Neuronal stem cell (in vitro differentiated cells): Measurements from ENCODE around the gene DPH6.

Experiments
- DNase-seq: peaks from one replicate; pipeline ENCODE4 v3.0.0-alpha.2; 2013; ENCODE audit warnings: low spot score
- H2AFZ ChIP-seq: one replicate; pipeline ENCODE4 v1.6.1; 2013; ENCODE audit warnings: mild to moderate bottlenecking, low read length, inconsistent platforms
- H2AK5ac ChIP-seq: 2 replicates; pipeline ENCODE4 v1.6.1; 2013; ENCODE audit warnings: low read depth, mild to moderate bottlenecking, inconsistent platforms, low read length, moderate library complexity, mixed read lengths
- H2BK120ac ChIP-seq: 2 replicates; pipeline ENCODE4 v1.6.1; 2013; ENCODE audit warnings: low read depth, mild to moderate bottlenecking, inconsistent platforms, low read length, moderate library complexity, mixed read lengths
- H2BK12ac ChIP-seq: one replicate; pipeline ENCODE4 v1.6.1; 2013; ENCODE audit warnings: low read length, inconsistent platforms
- H2BK15ac ChIP-seq: 2 replicates; pipeline ENCODE4 v1.6.1; 2013; ENCODE audit warnings: mild to moderate bottlenecking, low read length, inconsistent platforms, mixed read lengths
- H2BK5ac ChIP-seq: one replicate; pipeline ENCODE4 v1.6.1; 2013; ENCODE audit warnings: inconsistent platforms, mild to moderate bottlenecking, low read length, moderate library complexity
- H3K14ac ChIP-seq: one replicate; pipeline ENCODE4 v1.6.1; 2013; ENCODE audit warnings: low read length, inconsistent platforms
- H3K18ac ChIP-seq: 2 replicates; pipeline ENCODE4 v1.6.1; 2013; ENCODE audit warnings: low read length, inconsistent platforms
- H3K23ac ChIP-seq: 2 replicates; pipeline ENCODE4 v1.6.1; 2013; ENCODE audit warnings: low read depth, mild to moderate bottlenecking, mixed read lengths, low read length, inconsistent platforms; ENCODE audit not compliant: poor library complexity
- H3K27ac ChIP-seq: replicated peaks from 3 replicates; pipeline ENCODE4 v1.5.1; 2013; ENCODE audit warnings: low read length, inconsistent platforms
- H3K27me3 ChIP-seq, 3 experiments: 2 replicates each; pipeline ENCODE4 v1.6.1; 2013; ENCODE audit warnings: low read length in 3 of 3, mild to moderate bottlenecking in 2 of 3, inconsistent platforms in 1 of 3, low read depth in 1 of 3, mixed read lengths in 1 of 3, moderate library complexity in 1 of 3; ENCODE audit not compliant: control insufficient read depth in 3 of 3, insufficient read depth in 3 of 3
- H3K36me3 ChIP-seq, 2 donors: replicated peaks in 1 of 2; 2 replicates each; pipeline ENCODE4 v1.6.1; 2013; ENCODE audit warnings: low read length in 2 of 2; ENCODE audit not compliant: control insufficient read depth in 2 of 2, insufficient read depth in 2 of 2
- H3K4ac ChIP-seq: 2 replicates; pipeline ENCODE4 v1.6.1; 2013; ENCODE audit warnings: inconsistent platforms, mild to moderate bottlenecking, low read length, moderate library complexity
- H3K4me1 ChIP-seq, 2 donors: 1 replicate in 1 of 2; 2 replicates in 1 of 2; pipeline ENCODE4 v1.6.1; 2013; ENCODE audit warnings: low read length in 2 of 2, low read depth in 1 of 2; ENCODE audit not compliant: control insufficient read depth in 2 of 2, insufficient read depth in 1 of 2
- H3K4me2 ChIP-seq: one replicate; pipeline ENCODE4 v1.6.1; 2013; ENCODE audit warnings: mild to moderate bottlenecking, low read length, inconsistent platforms; ENCODE audit not compliant: insufficient read depth, poor library complexity, severe bottlenecking
- H3K4me3 ChIP-seq, 2 donors: 2 replicates each; pipeline ENCODE4 v1.5.1; 2013; ENCODE audit warnings: low read length in 2 of 2, mild to moderate bottlenecking in 2 of 2, inconsistent platforms in 1 of 2, moderate library complexity in 1 of 2
- H3K79me1 ChIP-seq: one replicate; pipeline ENCODE4 v1.6.1; 2013; ENCODE audit warnings: low read depth, mild to moderate bottlenecking, inconsistent platforms, low read length, moderate library complexity
- H3K9ac ChIP-seq: one replicate; pipeline ENCODE4 v1.6.1; 2013; ENCODE audit warnings: mild to moderate bottlenecking, low read depth, low read length, inconsistent platforms; ENCODE audit not compliant: poor library complexity
- H3K9me3 ChIP-seq, 2 donors: replicated peaks in 1 of 2; 2 replicates each; pipeline versions ENCODE3 to v1.6.1; 2013; ENCODE audit warnings: low read length in 2 of 2, mild to moderate bottlenecking in 2 of 2, inconsistent platforms in 1 of 2, low read depth in 1 of 2, mixed read lengths in 1 of 2, moderate library complexity in 1 of 2; ENCODE audit not compliant: control insufficient read depth in 2 of 2, insufficient read depth in 1 of 2
- H4K8ac ChIP-seq: one replicate; pipeline ENCODE4 v1.6.1; 2013; ENCODE audit warnings: low read depth, mild to moderate bottlenecking, inconsistent platforms, low read length, moderate library complexity
- H4K91ac ChIP-seq: one replicate; pipeline ENCODE4 v1.6.1; 2013; ENCODE audit warnings: low read length, low read depth, mild to moderate bottlenecking, inconsistent platforms; ENCODE audit not compliant: poor library complexity
- WGBS, 2 donors: extraction: QIAGEN DNeasy Blood & Tissue Kit; methylation state at CpG; one replicate each; pipeline ENCODE4 v1.1.7; 2013; ENCODE audit warnings: missing lambda C conversion rate in 2 of 2, mixed read lengths in 1 of 2; ENCODE audit not compliant: insufficient read length in 2 of 2, insufficient replicate concordance in 1 of 2; ENCODE audit errors: extremely low coverage in 2 of 2; 5-methylcytosine and 5-hydroxymethylcytosine counted together

DPH6 gene

DNA sequence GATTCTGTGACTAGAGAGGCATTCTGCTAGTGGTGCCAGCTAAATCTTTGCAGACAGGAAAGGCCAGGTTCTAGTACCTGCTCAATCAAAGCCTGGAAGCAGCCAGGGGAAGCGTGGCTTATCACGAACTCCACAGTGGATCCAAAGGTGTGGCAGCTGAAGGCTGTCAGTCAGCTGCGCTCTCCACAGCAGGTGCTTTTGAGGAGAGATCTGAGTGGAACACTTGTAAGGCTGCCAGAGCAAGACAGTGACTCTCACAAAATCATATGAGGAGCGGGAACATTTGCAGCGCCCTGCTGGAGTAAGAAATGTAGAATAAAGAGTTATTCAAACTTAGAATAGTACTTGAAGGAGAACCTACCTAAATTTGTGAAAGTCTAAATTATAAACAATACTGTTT is 5.0 kb upstream of the DPH6 start:
- Histone ChIP-seq H3K14ac (no peak overlapping the region), H2BK15ac (no peak overlapping the region), H3K4ac (no peak overlapping the region), H3K27ac (peak overlapping the region; percentile 77), H3K9me3 (peaks cover 0 to 3% of the 10 kb centered on the region in 2 donors), H2BK12ac (no peak overlapping the region), H3K4me3 (no peak overlapping the region), H3K27me3 (no peaks in the 10 kb centered on the region), H3K18ac (peak overlapping the region; percentile 3), H3K4me1 (peaks cover 9 to 14% of the 10 kb centered on the region in 2 donors), H3K79me1 (no peaks in the 10 kb centered on the region), H3K36me3 (no peaks in the 10 kb centered on the region), H3K4me2 (no peak overlapping the region), H3K23ac (no peak overlapping the region), H4K8ac (no peak overlapping the region), H2BK120ac (no peak overlapping the region), H3K9ac (no peak overlapping the region), H2AFZ (no peak overlapping the region), H2BK5ac (no peak overlapping the region), H2AK5ac (no peak overlapping the region), H4K91ac (no peak overlapping the region)
- no CpG with 5 or more reads among the region's 5 CpGs for WGBS, 2 donors
- DNase-seq = no peak

DNA sequence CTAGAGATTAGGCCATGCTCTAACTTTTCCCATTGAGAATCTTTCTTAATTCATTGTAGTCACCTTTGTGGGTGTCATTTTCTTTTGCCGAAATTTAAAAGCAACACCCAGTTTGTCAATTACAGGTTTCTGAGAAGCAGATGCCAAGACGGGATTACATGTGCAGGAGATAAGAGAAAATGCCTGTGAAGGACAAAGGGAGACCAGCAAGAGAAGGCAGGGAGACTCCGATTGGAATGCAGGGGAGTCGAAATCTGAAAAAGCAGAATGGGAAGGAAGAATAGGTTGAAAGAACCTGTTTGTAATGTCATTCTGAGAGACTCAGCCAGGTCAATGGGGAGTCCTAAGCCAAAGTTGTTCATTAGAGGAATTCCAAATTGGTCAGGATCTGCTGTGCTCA is 3.6 kb upstream of the DPH6 start:
- peak overlapping the region; percentile 77 for H3K27ac ChIP-seq
- no CpG with 5 or more reads among the region's 4 CpGs for WGBS, 2 donors
- no peaks in the 10 kb centered on the region for H3K27me3 ChIP-seq

DNA sequence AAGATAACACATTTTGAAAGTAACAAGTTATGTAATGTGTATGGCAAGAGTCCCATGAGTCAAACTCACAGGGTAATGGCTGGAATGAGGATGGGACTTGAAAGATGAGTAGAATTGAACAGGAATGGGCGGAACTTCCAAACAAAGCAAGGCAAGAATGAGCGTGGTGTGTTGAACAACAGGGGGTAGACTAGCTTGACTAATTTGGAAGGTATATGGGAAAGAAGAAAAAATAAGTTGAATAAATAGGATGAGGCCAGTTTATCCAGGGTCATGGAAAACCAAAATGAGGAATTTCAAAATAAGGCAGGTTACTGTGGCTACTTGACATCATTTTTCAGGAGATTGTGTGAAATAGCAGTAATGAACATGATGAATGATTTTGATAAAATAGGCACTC is 2.5 kb upstream of the DPH6 start:
- Histone ChIP-seq H3K4ac (no peak overlapping the region), H3K27ac (peak overlapping the region; percentile 77), H3K23ac (no peak overlapping the region), H2AK5ac (no peak overlapping the region), H2BK5ac (no peak overlapping the region), H3K27me3 (no peaks in the 10 kb centered on the region), H2BK120ac (no peak overlapping the region), H3K4me3 (peak overlapping the region in 1 of 2 donors; percentile 13), H3K4me1 (peaks cover 9 to 14% of the 10 kb centered on the region in 2 donors), H2BK12ac (no peak overlapping the region), H3K79me1 (no peaks in the 10 kb centered on the region), H4K8ac (no peak overlapping the region), H2BK15ac (no peak overlapping the region), H3K9me3 (peaks cover 0 to 3% of the 10 kb centered on the region in 2 donors), H2AFZ (peak overlapping the region; percentile 78), H4K91ac (no peak overlapping the region), H3K14ac (no peak overlapping the region), H3K36me3 (no peaks in the 10 kb centered on the region), H3K4me2 (no peak overlapping the region), H3K9ac (no peak overlapping the region), H3K18ac (no peak overlapping the region)
- DNase-seq = peak; percentile 64
- WGBS, 2 donors = no CpG with 5 or more reads among the region's 2 CpGs

More for the DNA sequence above, 3.6 kb upstream of the DPH6 start:
- Histone ChIP-seq H3K4ac (no peak overlapping the region), H4K8ac (no peak overlapping the region), H3K36me3 (no peaks in the 10 kb centered on the region), H3K79me1 (no peaks in the 10 kb centered on the region), H3K4me3 (no peak overlapping the region), H2BK15ac (no peak overlapping the region), H2AFZ (peak overlapping the region; percentile 17), H2AK5ac (no peak overlapping the region), H2BK5ac (no peak overlapping the region), H2BK120ac (no peak overlapping the region), H3K9ac (no peak overlapping the region), H3K23ac (no peak overlapping the region), H3K4me2 (no peak overlapping the region), H4K91ac (no peak overlapping the region), H3K14ac (no peak overlapping the region), H3K4me1 (peaks cover 9 to 14% of the 10 kb centered on the region in 2 donors), H3K9me3 (peaks cover 0 to 3% of the 10 kb centered on the region in 2 donors), H3K18ac (no peak overlapping the region), H2BK12ac (no peak overlapping the region)
- DNase-seq = peak; percentile 66

DNA sequence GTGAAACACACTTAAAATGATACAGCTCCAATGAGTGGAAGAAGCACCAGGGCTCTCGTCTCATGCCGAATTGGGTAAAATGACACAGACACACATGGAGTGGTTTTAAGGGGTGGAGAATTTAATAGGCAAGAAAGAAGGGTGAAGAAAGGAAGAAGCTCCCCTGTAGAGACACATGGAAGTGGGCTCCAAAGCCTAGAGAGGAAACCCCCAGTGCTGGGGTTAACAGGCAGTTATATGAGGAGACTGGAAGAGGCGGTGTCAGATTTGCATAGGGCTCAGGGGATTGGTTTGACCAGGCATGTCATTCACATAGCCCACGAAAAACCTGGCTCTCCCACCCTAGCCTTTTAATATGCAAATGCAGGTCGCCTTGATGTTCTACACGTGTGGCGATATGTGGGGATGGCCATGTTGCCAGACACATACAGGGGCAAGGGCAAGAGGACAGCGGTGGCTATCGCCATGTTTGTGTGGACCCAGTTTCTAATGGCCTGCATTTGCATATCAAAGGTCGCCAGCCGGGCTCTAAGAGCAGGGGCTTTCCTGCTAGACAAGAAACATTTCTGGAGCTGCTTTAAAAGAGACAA is 1.9 kb upstream of the DPH6 start:
- Histone ChIP-seq H3K14ac (no peak overlapping the region), H4K8ac (no peak overlapping the region), H2BK5ac (no peak overlapping the region), H3K4me2 (peak overlapping the region; percentile 32), H3K36me3 (no peaks in the 10 kb centered on the region), H2AFZ (peak overlapping the region; percentile 78), H3K9me3 (peaks cover 0 to 3% of the 10 kb centered on the region in 2 donors), H3K9ac (no peak overlapping the region), H3K79me1 (no peaks in the 10 kb centered on the region), H2BK120ac (no peak overlapping the region), H3K23ac (no peak overlapping the region), H3K18ac (peak overlapping the region; percentile 22), H2BK12ac (no peak overlapping the region), H3K4ac (no peak overlapping the region), H2AK5ac (no peak overlapping the region), H3K4me3 (peak overlapping the region; percentile 13 to 17), H3K27ac (peak overlapping the region; percentile 77), H3K27me3 (no peaks in the 10 kb centered on the region), H2BK15ac (no peak overlapping the region), H3K4me1 (peaks cover 9 to 14% of the 10 kb centered on the region in 2 donors), H4K91ac (no peak overlapping the region)
- DNase-seq = peak; percentile 49
- no CpG with 5 or more reads among the region's 11 CpGs for WGBS, 2 donors
